ENCODE data around the gene TMEM94.
"Not testable (repeated sequence)": the region's sequence is repeated elsewhere in the genome, so short reads cannot be mapped to it uniquely, and the experiment has no call there.

The TMEM94 gene

DNA sequence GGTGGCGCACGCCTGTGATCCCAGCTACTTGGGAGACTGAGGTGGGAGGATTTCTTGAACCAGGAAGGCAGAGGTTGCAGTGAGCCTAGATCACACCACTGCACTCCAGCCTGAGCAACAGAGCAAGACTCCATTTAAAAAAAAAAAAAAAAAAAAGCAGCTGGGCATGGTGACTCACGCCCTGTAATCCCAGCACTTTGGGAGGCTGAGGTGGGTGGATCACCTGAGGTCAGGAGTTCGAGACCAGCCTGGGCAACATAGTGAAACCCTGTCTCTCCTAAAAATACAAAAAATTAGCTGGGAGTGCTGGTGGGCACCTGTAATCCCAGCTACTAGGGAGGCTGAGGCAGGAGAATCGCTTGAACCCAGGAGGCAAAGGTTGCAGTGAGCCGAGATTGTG, 10.5 kb upstream of the TMEM94 start:
- not testable (repeated sequence) for DNase-seq (ENCODE audit: low read depth)

DNA sequence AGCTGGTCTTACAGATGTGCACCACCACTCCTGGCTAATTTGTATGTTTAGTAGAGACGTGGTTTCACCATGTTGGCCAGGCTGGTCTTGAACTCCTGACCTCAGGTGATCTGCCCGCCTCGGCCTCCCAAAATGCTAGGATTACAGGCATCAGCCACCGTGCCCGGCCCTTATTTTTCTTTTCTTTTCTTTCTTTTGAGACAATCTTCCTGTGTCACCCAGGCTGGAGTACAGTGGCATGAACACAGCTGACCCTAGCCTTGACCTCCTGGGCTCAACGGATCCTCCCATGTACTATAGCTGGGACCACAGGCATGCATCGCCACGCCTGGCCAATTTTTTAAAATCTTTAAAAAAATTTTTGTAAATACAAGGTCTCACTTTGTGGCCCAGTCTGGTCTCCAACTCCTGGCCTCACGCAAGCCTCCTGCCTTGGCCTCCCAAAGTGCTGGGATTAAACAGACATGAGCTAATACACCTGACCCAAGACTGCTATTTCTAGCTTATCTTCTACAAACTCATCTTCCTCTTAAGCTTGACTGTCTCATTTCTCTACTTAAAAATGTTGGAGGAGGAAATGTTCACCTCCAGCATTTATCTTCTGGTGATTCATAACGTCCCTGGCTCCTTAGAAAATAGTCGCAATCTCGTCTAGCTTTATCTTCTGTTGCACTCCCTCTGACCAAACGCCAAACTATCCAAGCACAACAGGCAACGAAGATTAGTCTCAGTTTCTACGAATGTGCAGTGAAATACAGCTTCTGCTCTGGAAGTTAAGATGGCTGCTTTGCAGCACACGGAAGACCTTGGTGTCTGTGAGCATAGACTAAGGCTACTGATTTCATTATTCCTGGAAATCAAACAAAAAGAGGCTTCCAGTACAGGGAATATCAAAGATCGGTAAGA, 8.2 kb upstream of the TMEM94 start:
- no peak for DNase-seq (ENCODE audit: low read depth)

DNA sequence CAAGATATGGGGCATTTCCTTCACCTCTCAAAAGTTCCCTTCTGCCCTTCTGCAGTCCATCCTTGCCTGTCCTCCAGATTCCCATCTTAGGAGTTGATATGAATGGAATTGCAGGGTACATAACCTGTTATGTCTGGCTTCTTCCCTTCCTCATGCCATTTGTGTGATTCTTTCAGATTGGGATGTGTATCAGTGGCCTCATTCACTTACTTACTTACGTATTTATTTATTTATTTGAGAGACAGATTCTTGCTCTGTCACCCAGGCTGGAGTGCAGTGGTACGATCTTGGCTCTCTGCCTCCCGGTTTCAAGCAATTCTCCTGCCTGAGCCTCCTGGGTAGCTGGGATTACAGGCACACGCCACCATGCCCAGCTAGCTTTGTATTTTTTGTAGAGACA, 6.2 kb upstream of the TMEM94 start:
- DNase-seq (ENCODE audit: low read depth), result no peak

DNA sequence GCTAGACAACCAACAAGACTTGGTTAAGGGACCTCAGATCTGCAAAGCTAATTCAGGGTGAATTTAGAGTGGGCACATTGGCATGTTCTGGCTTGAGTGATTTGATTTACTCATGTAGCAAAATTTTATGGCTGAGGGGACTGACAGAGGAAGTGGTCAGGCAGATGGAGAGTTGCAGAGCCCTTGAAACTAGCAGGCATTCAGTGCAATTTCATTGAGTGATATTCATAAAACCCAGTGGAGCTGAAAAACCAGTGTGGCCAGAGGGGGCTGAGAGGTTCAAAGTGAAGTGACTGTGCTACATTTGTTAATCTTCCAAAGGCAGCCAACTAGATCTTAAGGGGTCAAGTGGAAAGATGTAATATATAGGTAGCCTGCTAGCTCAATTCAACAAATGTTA, 2.2 kb upstream of the TMEM94 start:
- no peak for DNase-seq (ENCODE audit: low read depth)

DNA sequence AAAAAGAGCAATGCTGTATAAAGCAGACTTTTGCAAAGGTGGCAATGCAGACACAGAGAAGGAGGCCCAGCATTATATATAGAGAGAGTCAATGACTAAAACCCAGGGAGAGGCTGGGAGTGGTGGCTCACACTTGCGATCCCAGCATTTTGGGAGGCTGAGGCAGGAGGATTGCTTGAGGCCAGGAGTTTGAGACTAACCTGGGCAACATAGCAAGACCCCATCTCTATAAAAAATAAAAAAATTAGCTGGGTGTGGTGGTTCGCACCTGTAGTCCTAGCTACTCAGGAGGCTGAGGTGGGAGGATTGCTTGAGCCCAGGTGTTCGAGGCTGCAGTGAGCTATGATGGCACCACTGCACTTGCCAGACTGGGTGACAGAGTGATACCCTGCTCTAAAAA, 1.8 kb upstream of the TMEM94 start:
- DNase-seq (ENCODE audit: low read depth), result not testable (repeated sequence)

DNA sequence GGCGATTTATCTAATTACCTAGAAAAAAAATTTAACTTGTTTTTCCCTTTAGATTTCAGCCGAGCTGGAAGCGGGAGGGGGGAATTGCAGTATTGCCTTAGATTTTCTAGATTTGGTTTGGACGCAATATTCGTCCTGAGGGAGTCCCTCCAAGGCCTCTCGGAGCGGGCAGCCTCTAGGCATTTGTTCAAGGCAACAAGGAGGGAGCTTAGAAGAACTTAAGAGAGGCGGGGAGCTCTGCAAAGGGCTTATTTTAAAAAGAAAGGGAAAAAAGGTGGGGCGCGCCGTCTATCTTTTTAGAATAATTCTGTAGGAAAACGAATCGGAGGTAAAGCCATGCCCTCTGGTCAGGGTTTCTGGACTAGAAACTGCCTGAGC, 407 bp upstream of the TMEM94 start:
- DNase-seq (ENCODE audit: low read depth), result peak; percentile 23

DNA sequence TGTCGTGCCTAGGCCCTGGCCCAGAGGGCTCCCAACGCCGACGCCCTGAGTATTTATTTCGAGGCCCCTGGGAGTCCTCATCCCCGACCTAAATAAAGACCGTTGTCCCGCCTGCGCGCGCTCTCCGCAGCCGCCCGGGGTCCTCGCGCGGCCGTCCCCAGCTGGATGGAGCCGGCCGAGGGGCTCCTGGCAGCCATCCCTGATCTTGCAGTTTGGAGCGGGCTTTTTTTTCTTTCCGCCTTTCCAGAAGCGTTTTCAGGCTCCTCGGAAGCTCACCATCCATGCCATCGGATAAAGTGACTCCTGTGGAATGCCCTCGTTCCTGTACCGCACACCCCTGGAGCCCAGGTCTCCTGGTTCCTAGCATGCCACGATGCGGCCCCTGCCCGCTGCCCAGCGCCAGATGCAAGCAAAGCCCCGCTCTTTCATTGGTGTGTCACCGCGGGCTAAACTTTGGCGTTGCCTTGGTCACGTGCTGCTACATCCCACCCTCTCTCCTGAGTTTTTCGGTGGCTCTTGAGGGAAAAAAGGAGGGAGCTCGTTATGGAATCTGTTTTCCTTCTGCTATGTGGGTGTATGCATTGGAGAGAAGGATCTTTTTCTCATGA, 716 bp downstream of the TMEM94 start:
- DNase-seq (ENCODE audit: low read depth), result no peak

DNA sequence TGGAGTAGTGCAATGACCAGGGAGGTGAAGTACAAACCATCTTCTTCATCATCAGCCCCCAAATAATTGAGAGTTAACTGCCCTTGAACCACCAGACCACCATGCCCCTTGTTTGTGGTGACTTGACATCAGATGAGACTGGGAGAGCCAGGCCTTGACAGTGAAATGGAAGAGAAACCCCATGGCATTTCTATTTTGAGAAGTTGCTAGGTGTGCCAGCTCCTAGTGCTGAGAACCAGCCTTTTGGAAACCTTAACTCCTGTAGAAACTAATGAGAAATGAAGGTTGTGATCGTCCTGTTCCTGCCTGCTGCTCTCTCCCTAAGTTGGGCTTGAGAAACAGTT, 2.8 kb downstream of the TMEM94 start:
- no peak for DNase-seq (ENCODE audit: low read depth)

DNA sequence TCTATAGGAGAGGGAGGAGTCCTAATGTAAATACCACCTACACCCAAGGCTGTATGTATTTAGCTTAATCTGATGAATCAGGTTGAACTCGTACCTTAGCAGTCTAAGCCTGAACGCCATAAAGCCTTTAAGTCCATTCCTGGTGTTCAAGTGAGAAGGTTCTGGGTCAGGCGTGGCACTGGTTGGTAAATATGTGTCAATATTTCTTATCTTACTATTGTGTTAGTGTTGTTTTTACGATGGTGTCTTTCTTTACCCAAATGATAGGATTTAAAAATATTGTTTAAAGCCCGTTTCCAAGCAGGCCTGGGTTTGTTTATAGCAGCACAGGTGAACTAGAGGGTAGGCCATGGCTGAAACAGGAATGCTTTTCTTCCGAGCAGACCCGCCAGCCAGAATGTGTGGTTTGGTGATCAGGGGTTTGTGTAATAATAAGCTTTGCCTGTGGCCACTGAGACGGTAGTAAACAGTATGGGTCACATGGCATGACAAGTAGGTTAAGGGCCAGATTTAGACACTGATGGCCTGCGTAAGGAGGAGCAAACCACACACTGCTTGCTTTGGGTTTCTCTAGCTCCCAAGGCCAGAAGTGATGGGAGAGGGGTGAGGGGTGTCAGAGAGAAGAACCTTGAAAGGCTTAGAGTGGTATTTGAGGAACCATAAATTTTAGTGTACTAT, 3.3 kb downstream of the TMEM94 start:
- no peak for DNase-seq (ENCODE audit: low read depth)

DNA sequence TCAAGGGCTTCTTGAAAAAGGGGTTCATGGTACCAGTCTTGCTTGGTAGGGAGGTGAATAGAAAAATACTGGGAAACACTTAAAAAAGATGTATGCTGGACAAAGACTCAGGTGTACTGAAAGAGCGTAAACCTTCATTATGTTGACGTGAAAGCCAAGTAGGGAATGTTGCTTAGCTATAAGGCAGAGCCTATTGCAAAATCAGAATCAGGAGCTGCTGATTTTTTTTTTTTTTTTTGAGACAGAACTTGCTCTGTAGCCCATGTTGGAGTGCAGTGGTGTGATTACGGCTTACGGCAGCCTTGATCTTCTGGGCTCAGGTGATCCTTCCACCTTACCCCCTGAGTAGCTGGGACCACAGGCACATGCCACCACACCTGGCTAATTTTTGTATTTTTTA, 3.9 kb downstream of the TMEM94 start:
- no peak for DNase-seq (ENCODE audit: low read depth)

DNA sequence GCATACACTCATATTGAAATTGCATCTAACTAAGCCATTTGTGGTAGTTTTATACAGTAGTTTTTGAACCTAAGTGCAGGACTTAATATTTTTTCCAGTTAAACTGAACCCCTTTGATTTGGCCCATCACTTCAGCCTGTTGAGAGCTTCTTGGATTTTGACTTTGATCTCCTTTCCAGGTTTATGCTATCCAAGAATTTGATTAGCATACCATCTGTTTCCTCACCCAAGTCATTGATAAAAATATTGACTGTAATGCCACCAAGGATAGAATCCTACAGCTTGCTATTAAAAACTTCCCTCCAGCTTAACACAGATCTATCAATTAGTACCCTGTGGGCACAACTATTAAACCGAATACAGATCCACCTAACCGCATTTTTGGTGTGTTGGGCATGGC, 7.2 kb downstream of the TMEM94 start:
- DNase-seq (ENCODE audit: low read depth), result no peak

DNA sequence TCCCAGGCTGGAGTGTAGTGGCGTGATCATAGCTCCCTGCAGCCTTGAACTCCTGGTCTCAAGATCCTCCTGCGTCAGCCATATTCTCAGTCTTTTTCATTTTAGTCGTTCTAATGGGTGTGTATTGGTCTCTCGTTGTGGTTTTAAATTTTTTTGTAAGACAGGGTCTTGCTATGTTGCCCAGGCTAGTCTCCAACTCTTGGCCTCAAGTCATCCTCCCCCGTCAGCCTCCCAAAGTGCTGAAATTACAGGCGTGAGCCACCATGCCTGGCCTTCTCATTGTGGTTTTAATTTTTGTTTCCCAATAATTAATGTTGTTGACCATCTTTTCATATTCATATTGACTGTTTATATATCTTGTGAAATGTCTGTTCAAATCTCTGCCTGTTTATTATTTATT, 8.6 kb downstream of the TMEM94 start:
- no peak for DNase-seq (ENCODE audit: low read depth)

DNA sequence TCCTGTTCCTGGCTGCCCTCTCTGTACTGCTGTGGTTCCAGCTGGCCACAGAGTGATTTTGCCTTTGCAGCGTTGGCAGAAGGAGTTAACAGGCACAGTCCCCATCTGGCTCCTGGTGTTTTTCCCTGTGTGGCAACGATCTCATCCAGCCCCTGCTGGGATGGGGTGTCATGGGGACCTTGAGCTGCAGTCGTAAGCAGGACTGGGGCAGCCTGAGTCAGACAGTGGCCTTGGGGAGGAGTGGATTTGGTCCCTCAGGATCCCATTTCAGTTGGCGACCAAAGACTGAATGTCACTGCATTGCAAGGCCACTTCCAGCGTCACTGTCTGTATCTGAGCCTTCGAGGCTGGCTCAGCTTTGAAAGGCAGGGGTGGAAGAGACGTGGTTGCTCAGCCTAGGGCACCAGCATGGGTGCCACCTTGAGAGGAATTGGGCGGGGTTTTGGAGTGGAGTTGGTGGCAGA, 11.9 kb downstream of the TMEM94 start:
- DNase-seq (ENCODE audit: low read depth), result no peak

DNA sequence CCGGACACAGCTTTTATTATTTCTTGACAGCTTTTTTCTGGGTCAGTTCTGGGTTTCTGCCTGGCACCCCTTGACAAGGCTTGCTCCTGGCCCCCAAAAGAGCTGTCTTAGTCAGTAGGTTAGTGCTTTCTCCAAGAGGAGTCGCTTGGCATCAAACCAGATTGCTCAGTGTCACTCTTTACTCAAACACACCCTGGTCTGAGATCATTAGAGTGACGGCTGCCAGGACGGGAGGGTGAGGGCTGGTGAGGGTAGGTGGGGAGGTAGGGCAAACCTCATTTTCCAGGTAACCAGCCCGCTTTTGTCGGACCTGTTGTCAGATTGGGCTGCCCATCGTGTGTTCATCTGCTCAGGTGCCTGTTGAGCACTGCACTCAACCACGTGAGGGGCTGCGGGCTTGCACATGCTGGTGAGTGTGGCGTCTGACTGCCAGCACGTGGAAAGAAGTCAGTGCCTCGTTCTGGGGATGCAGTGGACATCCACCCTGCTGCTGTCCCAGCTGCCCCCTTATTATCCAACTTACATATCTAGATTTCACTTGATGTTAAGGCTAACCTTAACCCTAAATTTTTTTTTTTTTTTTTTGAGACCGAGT, 12.4 kb downstream of the TMEM94 start:
- DNase-seq (ENCODE audit: low read depth), result no peak

DNA sequence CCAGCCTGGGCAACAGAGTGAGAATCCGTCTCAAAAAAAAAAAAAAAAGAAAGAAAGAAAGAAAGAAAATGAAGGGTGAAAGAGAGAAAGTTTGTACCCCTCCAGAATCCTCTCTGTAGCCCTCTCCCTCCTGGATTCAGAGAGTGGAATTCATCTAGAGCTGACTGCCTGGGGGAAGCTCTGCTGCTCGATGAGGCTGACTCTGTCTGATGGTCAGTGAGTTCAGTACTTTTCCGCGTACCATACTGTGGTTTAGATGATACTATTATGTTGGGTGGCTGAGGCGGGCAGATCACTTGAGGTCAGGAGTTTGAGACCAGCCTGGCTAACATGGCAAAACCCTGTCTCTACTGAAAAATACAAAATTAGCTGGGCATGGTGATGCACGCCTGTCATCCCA, 14.8 kb downstream of the TMEM94 start:
- DNase-seq (ENCODE audit: low read depth), result no peak

DNA sequence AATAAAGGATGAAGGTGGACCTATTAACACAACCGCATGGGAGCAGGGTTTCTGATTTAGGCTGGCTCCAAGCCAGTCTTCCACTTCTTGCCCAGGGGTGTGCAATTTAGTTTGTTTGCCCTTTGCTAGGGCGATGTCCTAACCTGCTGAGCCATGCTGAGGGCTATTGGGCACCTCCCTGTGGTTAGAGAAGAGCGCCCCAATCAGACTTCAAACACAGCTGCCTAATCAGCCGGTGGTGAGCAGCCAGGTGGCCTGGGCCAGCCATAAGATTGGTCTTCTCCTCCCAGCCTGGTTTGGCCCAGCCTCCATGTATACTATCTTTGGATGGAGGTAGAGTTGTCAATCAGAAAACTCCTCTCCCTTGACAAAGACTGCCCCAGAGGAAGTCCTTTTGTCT, 15.7 kb downstream of the TMEM94 start:
- DNase-seq (ENCODE audit: low read depth), result no peak

DNA sequence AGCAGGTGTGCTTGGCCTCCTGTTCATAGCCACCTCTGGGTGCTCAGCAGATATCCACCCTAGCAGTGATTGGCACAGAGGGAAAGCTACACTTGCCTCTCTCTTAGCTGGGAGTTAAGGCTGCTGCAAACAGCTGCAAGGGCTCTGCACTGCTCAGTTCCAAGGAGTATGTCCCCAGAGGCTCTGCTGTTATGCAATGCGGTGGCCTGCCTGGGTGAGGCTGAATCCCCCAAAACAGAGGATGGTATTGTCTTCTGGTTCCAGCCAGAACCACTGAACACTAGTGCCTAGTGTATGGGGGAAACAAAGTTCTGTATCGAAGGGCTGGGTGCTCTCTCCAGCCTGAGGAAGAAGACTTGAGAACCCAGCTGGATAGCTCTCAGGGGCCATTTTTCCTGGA, 16.8 kb downstream of the TMEM94 start:
- DNase-seq (ENCODE audit: low read depth), result no peak

DNA sequence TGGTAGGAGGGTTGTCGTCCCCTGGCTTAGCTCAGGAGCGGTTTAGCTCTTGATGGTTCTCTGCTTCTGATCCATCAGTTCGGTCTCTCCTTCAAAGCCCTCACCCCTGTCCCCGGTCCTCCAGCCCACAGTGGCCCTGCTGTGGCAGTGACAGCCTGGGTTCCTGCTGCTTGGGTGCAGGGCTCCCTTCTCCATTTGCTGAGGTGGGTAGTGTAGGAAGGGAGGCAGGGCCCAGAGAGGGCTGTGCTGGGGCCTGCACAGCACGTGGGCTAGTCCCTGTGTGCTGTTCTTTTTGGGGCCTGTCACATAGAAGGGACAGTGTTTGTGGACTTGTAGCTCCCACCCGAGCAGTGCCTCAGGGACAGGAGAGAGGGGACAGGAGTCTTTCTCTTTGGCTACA, 18.3 kb downstream of the TMEM94 start:
- no peak for DNase-seq (ENCODE audit: low read depth)

DNA sequence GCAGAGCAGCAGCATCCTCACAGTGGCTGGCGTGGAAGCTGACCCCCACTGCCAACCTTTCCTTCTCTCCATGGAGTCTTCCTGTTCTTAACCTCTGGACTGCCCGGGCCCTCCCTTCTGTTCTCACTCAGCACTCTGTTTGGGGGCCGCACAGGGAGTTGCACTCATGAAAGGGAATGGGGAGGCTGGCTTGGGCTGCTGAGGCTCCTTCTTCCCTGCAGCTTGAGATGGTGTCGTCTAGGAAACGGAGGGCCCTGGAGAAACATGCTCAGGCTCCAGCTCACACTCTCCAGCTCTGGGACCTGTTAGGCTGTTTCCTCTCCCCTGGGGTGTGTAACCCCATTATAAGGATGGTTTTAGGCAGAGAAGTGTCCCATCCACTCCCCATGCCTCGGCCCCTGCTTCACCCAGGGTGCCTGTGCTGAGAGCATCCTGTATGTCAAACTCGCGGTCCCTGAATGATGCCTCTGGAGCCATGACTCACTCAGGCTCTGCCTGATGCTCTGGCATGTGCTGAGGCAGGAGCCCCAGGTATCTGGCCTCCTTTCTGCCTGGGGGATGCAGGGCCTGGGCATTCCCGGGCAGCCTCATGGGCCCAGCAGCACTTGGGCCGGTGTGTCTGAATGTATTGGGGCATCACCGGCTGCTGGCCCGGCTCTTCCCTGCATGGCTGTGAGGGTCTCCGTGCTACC, 18.9 kb downstream of the TMEM94 start:
- no peak for DNase-seq (ENCODE audit: low read depth)

DNA sequence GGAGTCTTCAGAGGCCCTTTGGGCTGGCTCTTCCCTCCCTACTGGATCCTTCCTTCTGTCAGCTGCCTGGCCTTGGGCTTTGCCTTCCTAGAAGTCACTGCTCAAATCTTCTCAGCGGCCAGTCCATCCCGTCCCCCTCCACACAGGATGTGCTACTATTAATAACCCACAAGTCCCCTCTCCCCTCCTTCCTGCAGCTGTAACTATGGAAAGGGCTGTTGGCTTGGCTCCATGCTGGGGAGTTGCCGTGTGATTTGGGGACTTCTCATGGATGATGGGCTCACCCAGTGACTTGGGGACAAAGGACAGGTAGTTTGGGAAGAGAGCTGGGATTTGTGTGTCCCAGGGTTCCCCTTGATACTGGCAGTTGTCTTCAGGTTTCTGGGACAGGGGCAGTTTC, 19.4 kb downstream of the TMEM94 start:
- no peak for DNase-seq (ENCODE audit: low read depth)

DNA sequence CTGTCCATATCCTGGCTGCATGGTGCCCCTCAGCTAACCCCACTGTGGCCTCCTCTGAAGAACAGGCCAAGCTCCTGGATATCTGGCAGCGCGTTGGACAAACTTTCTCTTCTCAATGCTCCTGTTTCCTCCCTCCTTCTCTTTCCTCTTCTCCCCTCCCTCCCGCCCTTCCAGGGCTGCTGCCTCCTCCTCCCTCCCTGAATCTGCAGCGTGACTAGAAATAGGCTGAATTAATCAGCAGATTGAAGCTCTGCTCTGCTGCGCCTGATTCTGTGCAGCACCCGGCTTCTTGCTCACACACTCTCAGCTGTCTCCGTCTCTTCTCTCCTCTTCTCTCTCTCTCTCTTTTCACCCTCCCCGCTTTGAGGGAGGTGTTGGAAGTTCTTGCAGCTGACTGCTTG, 19.8 kb downstream of the TMEM94 start:
- no peak for DNase-seq (ENCODE audit: low read depth)

DNA sequence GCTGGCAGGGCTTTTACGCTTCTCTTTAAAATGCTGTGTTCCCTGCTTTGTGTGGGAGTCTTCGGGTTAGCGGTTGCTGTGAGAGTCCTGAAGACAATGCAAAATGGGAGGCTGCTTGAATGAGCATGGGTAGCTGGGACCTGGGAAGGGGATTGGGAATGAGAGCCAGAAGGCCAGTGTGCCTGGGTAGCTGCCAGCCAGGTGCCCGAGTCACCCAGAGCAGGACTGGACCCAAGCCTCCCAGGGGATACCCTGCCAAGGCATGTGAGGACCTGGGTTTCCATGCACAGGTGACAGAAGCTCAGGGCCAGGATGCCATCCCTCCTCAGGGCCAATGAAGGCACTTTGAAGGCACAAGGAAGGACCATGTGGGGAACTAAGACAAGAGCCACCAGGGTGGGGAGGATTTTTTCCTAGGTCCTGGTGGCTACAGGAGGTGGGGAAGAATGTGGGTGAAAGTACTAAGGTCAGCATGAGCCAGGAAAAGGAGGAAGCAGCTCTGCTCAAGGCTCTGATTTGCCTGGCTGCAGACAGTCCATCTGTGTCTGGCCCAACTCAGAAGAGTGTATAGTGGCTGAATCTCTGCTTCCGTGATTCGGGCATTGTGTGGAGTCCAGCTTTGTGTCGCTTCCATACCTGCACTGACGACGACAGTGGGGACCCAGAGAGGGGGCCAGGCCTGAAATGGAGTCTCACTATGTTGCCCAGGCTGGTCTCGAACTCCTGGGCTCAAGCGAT, 20.5 kb downstream of the TMEM94 start:
- no peak for DNase-seq (ENCODE audit: low read depth)
